GM21381 (cell line): ENCODE results near the gene YIF1B.
A peak's percentile ranks its signal among the peaks of the same experiment; 100 is the strongest.
"Not testable (repeated sequence)": the region's sequence is repeated elsewhere in the genome, so short reads cannot be mapped to it uniquely, and the experiment has no call there.

ENCODE experiments used
- ATAC-seq: cut with Tn5 transposase; IDR thresholded peaks from one replicate; pipeline ENCODE4 v1.9.1; 2021; ENCODE audit warnings: mild to moderate bottlenecking, moderate library complexity; ENCODE audit not compliant: unreplicated experiment

The YIF1B gene

DNA sequence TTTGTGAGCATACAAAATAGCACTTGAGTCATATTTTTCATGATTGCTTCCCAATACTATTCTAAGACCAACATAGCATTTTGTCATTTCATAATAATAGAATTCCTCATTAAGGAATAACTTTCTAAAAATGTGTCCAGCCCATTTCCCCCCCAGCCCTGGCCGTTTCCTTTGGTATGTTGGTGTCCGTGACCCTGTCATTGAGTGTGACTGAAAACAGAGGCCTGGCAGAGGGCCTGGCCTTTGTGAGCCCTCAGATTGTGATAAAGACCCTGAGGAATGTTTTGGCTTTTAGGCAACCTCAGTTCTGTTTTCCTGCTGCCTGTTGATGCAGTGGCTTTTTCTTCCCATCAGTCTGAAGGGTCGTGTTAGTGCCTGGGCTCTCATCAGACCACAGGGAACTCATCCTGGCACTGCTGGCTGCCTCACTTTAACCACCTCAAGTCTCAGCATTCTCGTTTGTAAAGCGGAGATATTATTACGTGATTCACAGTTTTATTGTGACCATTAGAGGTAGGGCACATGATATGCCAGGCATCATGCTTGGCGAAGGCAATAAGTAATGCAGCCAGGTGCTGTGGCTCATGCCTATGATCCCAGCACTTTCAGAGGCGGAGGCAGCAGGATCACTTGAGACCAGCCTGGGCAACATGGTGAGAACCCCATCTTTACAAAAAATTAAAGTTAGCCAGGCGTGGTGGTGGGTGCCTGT lies 37.6 kb downstream of the YIF1B start:
- ATAC-seq: no peak

- no peak for ATAC-seq
These were observed 38.2 kb downstream of the YIF1B start for GRCh38 chr19:38277549-38277948.

- ATAC-seq: no peak
These were observed 38.7 kb downstream of the YIF1B start for GRCh38 chr19:38276942-38277517.

DNA sequence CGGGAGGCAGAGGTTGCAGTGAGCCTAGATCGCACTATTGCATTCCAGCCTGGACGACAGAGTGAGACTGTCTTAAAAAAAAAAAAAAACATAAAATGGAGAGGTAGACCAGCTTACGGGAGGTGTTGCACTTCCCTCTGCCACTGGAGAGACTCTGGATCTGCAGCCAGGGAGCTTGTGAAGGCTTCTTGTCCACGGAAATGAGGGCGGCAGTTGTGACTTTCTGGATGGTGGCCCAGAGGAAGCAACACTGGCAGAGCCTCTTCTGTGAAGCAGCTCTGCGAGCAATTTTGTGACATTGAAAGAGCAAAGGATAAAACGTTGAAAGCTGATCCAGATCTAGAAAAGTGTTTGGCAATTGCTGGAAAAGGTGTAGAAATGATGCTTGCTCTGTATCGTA lies 41.0 kb downstream of the YIF1B start:
- no peak for ATAC-seq

- no peak for ATAC-seq
These were observed 42.2 kb downstream of the YIF1B start for GRCh38 chr19:38273499-38273898.

- no peak for ATAC-seq
These were observed 45.1 kb downstream of the YIF1B start for GRCh38 chr19:38270587-38271167.

GRCh38 chr19:38268539-38268938 lies 47.2 kb downstream of the YIF1B start:
- no peak for ATAC-seq

DNA sequence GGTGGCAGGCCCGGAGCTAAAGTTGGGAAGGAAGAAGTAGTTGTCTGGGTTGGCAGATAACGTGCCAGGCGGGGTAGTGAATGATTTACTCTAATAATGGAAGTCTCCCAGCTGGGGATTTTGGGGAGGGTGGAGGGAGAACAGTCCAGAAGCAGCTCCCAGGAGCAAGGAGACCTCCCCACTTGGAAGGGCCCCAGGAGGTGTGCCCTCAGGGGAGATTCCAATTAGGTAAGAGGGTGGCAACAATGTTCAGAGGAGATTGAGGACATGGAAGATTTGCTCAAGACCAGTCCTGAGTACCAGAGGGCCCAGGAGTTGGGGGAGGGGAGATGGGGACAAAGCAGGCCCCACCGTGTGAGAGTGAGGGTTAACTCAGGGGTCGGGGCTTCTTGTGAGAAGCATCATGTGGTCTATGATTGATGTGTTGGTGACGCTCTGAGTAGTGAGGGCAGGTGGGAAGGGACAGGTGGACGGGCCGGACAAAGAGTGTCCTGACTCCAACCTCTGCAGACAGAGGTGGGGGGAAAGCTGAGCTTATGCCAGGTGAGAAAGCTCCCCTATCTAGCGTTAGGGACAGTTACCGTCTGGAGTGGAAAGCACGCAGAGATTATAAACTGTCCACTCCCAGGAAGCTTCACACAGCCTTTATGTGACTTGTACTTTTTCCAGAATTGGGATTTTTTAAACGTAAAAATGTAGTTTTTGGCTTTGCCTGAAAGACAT lies 47.8 kb downstream of the YIF1B start:
- ATAC-seq: no peak

GRCh38 chr19:38266981-38267597 lies 48.7 kb downstream of the YIF1B start:
- ATAC-seq: no peak

- ATAC-seq: no peak
These were observed 49.8 kb downstream of the YIF1B start for GRCh38 chr19:38265921-38266429.

DNA sequence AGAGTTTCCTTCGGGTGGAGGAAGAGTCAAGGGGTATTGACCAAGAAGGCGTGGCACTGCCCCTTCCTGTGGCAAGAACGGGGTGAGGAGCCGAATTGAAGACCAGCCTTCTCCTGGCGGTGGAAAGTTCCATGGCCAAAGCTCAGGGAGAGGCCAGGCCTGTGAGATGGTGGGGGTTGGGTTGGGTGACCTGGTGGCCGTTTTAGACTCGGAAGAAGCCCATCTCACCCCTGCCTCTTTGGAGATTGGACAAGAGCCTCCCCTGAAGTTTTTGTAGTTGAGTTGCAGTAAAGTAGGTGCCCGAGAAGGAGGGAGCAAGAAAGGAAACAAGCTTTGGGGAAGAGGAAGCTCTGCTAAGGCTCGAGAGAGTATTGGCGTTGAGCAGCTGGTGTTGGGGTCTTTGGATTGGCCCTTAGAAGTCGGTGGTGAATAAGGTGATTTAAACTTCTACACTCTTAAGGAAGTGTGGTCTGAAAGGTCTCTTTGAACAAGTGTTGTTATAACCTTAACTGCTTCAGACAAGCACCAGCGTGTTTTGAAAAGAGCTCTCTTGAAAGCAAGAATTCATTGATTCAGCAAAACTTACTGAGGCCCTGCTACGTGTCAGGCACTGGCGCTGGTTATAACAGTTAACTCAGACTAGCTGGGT lies 50.4 kb downstream of the YIF1B start:
- no peak for ATAC-seq

GRCh38 chr19:38264486-38265212 lies 51.1 kb downstream of the YIF1B start, which contains the start of gene SPINT2:
Gene SPINT2 (plus strand): TSS chr19:38264573. CDS start chr19:38264893, 320 bp downstream.
- peak; percentile 25 for ATAC-seq

- ATAC-seq: peak; percentile 61
These were observed 51.9 kb downstream of the YIF1B start for GRCh38 chr19:38263689-38264485.

- no peak for ATAC-seq
These were observed 53.0 kb downstream of the YIF1B start for GRCh38 chr19:38262585-38263268.

DNA sequence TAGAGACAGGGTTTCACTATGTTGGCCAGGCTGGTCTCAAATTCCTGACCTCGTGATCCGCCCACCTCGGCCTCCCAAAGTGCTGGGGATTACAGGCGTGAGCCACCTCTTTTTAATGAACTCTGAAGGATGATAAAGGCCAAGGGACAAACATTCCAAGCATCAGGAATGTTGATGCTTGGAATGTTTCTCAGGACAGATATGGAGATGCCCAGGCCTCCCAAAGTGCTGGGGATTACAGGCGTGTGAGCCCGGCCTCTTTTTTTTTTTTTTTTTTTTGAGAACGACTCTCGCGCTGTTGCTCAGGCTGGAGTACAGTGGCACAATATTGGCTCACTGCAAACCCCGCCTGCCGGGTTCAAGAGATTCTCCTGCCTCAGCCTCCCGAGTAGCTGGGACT lies 53.8 kb downstream of the YIF1B start:
- ATAC-seq: not testable (repeated sequence)

- no peak for ATAC-seq
These were observed 60.2 kb downstream of the YIF1B start for GRCh38 chr19:38255383-38256014.

GRCh38 chr19:38253788-38254187 lies 62.0 kb downstream of the YIF1B start:
- ATAC-seq: no peak
